ENCODE results near the gene MTCH1. TPM values are rescaled to one million over a fixed set of nuclear protein-coding genes. Genes with fewer than 3 reads are reported as not detected.

Gene MTCH1
- total RNA-seq, 1 experiment from 2014 or later = 161 TPM

GRCh38 chr6:36955136-36955535 lies 30.9 kb downstream of the MTCH1 start:
- POLR2A ChIA-PET = no interaction called here
- no peaks in the 10 kb centered on the region for H3K79me2 ChIP-seq (ENCODE audit: insufficient read depth, low read length)
- RAD21 ChIA-PET (ENCODE audit: low non-redundant PET in 1 of 2, low total read pairs in 2 of 2, uncharacterized antibody in 2 of 2, unreplicated experiment in 2 of 2) = no interaction called here
- TF ChIP-seq TCF7L2 (IDR thresholded peaks at IDR 0.05; ENCODE audit: borderline replicate concordance, extremely low read depth, insufficient read depth, insufficient read length) (no peak), SIN3A (IDR thresholded peaks at IDR 0.05; ENCODE audit: low read depth) (no peak), MAX (IDR thresholded peaks at IDR 0.05) (no peak), RAD21 (IDR thresholded peaks at IDR 0.05; ENCODE audit: low read depth) (no peak), YY1 (IDR thresholded peaks at IDR 0.05; ENCODE audit: extremely low read depth, insufficient replicate concordance, low read depth, low read length) (no peak), REST (IDR thresholded peaks at IDR 0.05; ENCODE audit: low read depth) (no peak), POLR2AphosphoS5 (IDR thresholded peaks at IDR 0.05; ENCODE audit: low read depth, low read length) (no peak)
- H3K4me2 ChIP-seq (ENCODE audit: low read length) = no peak overlapping the region
- CTCF ChIA-PET = no interaction called here
- intact Hi-C loops (cut with micrococcal nuclease) = no loop called here
- H3K36me3 ChIP-seq (ENCODE audit: control insufficient read depth in 1 of 2, insufficient read depth in 2 of 2, low read length in 2 of 2) = no peaks in the 10 kb centered on the region
- H3K4me1 ChIP-seq (ENCODE audit: control insufficient read depth in 1 of 2, insufficient read depth in 2 of 2, low read length in 2 of 2) = peaks cover 3 to 57% of the 10 kb centered on the region in 2 experiments; a peak in 3 of 4 replicates
- BruUV-seq (replicated peaks) = no TSS peak
- no peak overlapping the region for H3K4me3 ChIP-seq (replicated peaks in 1 of 2; ENCODE audit: low read depth in 1 of 2, low read length in 2 of 2)
- no peak overlapping the region for H3K27ac ChIP-seq (ENCODE audit: low read depth, low read length)
- no peak for ATAC-seq
- H4K20me1 ChIP-seq (ENCODE audit: insufficient read depth) = no peaks in the 10 kb centered on the region
- no peaks in the 10 kb centered on the region for H3K27me3 ChIP-seq (ENCODE audit: insufficient read depth, low read length)
- H3K9ac ChIP-seq (ENCODE audit: low read length) = no peak overlapping the region
- H2AFZ ChIP-seq (ENCODE audit: low read depth, low read length, poor library complexity, severe bottlenecking) = no peak overlapping the region
- H3K9me2 ChIP-seq (ENCODE audit: insufficient read depth) = no peaks in the 10 kb centered on the region
- no peak for DNase-seq (ENCODE audit: low read depth, low spot score)
- no peaks in the 10 kb centered on the region for H3K9me3 ChIP-seq (ENCODE audit: control insufficient read depth in 1 of 2, insufficient read depth in 1 of 2, low read depth in 1 of 2, low read length in 2 of 2)

All from HCT116 (cell line).